Mucosa of rectum (tissue), 2 donors: ENCODE results near the gene UTP4.
A peak's percentile ranks its signal among the peaks of the same experiment; 100 is the strongest.

Experiments used
- H3K27ac ChIP-seq, 2 donors: one replicate each; pipeline ENCODE4 v1.7.0; 2013; ENCODE audit warnings: inconsistent platforms in 2 of 2, low read depth in 2 of 2, low read length in 2 of 2
- H3K27me3 ChIP-seq, 2 donors: one replicate each; pipeline ENCODE4 v1.7.0; 2013; ENCODE audit warnings: low read length in 2 of 2; ENCODE audit not compliant: control insufficient read depth in 2 of 2, insufficient read depth in 2 of 2
- H3K36me3 ChIP-seq, 2 donors: one replicate each; pipeline ENCODE4 v1.7.0; 2013; ENCODE audit warnings: low read length in 2 of 2; ENCODE audit not compliant: control insufficient read depth in 2 of 2, insufficient read depth in 2 of 2
- H3K4me1 ChIP-seq, 2 donors: one replicate each; pipeline ENCODE4 v1.7.0; 2013; ENCODE audit warnings: low read length in 2 of 2, mild to moderate bottlenecking in 1 of 2; ENCODE audit not compliant: control insufficient read depth in 2 of 2, insufficient read depth in 2 of 2
- H3K4me3 ChIP-seq, 2 donors: one replicate each; pipeline ENCODE4 v1.7.0; 2013; ENCODE audit warnings: low read length in 2 of 2
- H3K9ac ChIP-seq, 2 donors: one replicate each; pipeline ENCODE4 v1.7.0; 2013; ENCODE audit warnings: low read length in 2 of 2, low read depth in 1 of 2, mild to moderate bottlenecking in 1 of 2
- H3K9me3 ChIP-seq, 2 donors: one replicate each; pipeline ENCODE4 v1.7.0; 2013; ENCODE audit warnings: low read length in 2 of 2; ENCODE audit not compliant: control insufficient read depth in 2 of 2
- donor health status: healthy.
- donor health status: Normal muscosa, but diverticular disease.

UTP4 gene

GRCh38 chr16:69095193-69095592 lies 37.3 kb upstream of the UTP4 start:
- H3K27ac ChIP-seq: no peak overlapping the region
- no peaks in the 10 kb centered on the region for H3K9me3 ChIP-seq
- H3K9ac ChIP-seq: no peak overlapping the region
- peaks cover 0 to 2% of the 10 kb centered on the region in 2 donors for H3K4me1 ChIP-seq
- no peaks in the 10 kb centered on the region for H3K27me3 ChIP-seq
- no peak overlapping the region for H3K4me3 ChIP-seq
- no peaks in the 10 kb centered on the region for H3K36me3 ChIP-seq

DNA sequence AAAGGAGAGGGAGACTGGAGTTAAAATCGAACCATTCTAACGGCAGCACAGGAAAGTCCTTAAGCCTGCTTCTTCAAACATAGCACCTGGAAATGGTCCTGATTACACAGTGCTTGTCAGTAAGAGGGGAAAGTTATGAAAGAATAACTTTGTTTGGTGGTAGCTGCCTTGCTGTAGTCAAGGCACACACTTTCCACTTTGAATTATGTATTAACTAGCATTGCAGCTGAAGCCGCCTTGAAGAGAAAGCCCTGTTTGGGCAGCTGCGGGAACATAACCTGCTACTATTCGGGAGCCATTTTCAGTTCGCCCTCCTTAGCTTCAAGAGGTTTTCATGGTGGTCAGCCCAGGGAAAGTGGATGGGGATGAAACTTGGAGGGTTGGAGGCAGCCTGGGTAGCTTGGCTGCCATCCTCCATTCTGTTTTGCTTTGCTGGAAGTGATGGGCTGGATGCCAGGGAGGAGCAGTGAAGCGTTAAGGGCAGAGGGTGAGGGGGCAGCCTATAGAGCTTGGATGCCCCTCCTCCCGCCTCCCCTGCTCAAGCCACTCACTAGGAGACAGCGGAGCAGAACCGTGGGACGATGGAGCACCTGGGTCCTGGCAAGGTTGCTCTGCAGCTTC lies 32.3 kb upstream of the UTP4 start:
- H3K36me3 ChIP-seq: no peaks in the 10 kb centered on the region
- H3K9me3 ChIP-seq: no peaks in the 10 kb centered on the region
- H3K9ac ChIP-seq: no peak overlapping the region
- no peak overlapping the region for H3K4me3 ChIP-seq
- H3K4me1 ChIP-seq: no peaks in the 10 kb centered on the region
- no peaks in the 10 kb centered on the region for H3K27me3 ChIP-seq
- no peak overlapping the region for H3K27ac ChIP-seq

DNA sequence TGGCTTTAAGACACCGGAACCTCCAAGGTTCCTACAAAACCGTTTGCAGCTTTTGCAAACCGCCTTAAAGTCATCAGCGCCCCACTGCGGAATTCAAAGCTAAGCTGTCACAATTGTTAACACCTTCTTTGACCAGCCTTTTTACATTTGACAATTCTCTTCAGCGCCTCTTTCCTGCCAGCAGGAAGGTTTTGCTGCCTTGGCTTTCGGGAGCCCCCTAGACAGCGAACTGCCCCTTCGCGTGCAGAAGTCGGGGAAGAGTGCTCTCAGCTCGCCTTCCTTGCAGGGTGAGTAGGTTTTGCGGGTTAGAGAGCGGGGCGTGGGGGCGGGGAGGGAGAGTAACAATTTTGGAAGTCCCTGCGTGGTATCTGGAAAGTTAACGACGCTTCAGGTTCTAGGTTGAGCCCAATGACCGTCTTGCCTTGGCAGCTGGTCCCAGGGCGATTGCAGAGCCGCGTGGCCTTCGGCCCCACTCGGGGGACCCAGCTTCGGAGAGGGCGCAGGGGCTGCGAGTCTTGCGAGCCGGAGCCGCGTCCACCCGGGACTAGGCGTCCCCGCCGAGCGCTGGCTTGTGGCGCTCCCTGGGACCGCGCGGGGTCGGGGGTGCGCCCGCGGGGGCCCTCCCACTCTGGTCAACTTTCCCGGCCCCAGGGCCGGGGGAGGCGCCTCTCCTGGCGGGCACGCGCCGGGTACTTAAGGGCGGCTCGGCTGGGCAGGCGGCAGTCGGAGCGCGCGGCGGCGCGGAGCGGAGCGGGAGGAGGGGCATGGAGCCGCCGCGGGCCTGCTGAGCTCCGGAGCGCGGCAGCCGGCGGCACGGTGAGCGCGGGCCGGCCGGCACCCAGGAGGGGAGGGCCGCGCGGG lies 26.7 kb upstream of the UTP4 start, which contains the start of gene HAS3:
HAS3 (plus strand) TSS at position 153 of the 861 bp plus-strand sequence. CDS start 3,743 bp downstream, outside the sequence.
- H3K9me3 ChIP-seq: no peaks in the 10 kb centered on the region
- peak within 1 kb of the TSS; percentile 63 to 74 for H3K4me3 ChIP-seq
- no peak within 1 kb of the TSS for H3K27ac ChIP-seq
- H3K27me3 ChIP-seq: peaks cover 3 to 4% of the 10 kb centered on the region in 2 donors
- H3K9ac ChIP-seq: peak within 1 kb of the TSS in 1 of 2 donors; percentile 45
- peaks cover 5 to 17% of the 10 kb centered on the region in 2 donors for H3K36me3 ChIP-seq
- H3K4me1 ChIP-seq: peaks cover 19 to 24% of the 10 kb centered on the region in 2 donors

GRCh38 chr16:69106491-69107315 lies 25.7 kb upstream of the UTP4 start:
- peaks cover 5 to 22% of the 10 kb centered on the region in 2 donors for H3K36me3 ChIP-seq
- peak overlapping the region; percentile 63 for H3K4me3 ChIP-seq
- peaks cover 19 to 24% of the 10 kb centered on the region in 2 donors for H3K4me1 ChIP-seq
- no peak overlapping the region for H3K9ac ChIP-seq
- H3K9me3 ChIP-seq: no peaks in the 10 kb centered on the region
- H3K27ac ChIP-seq: no peak overlapping the region
- H3K27me3 ChIP-seq: peaks cover 3 to 4% of the 10 kb centered on the region in 2 donors

- H3K27ac ChIP-seq: no peak overlapping the region
- H3K9ac ChIP-seq: no peak overlapping the region
- peak overlapping the region; percentile 63 for H3K4me3 ChIP-seq
- H3K36me3 ChIP-seq: peaks cover 5 to 23% of the 10 kb centered on the region in 2 donors
- peaks cover 3 to 4% of the 10 kb centered on the region in 2 donors for H3K27me3 ChIP-seq
- peaks cover 19 to 24% of the 10 kb centered on the region in 2 donors for H3K4me1 ChIP-seq
- H3K9me3 ChIP-seq: no peaks in the 10 kb centered on the region
Measured at GRCh38 chr16:69107316-69107962, 25.0 kb upstream of the UTP4 start.

- H3K4me3 ChIP-seq: peak overlapping the region in 1 of 2 donors; percentile 63
- peaks cover 19 to 24% of the 10 kb centered on the region in 2 donors for H3K4me1 ChIP-seq
- H3K9ac ChIP-seq: no peak overlapping the region
- H3K9me3 ChIP-seq: no peaks in the 10 kb centered on the region
- H3K27me3 ChIP-seq: peaks cover 3 to 4% of the 10 kb centered on the region in 2 donors
- H3K27ac ChIP-seq: no peak overlapping the region
- H3K36me3 ChIP-seq: peaks cover 5 to 25% of the 10 kb centered on the region in 2 donors
Measured at GRCh38 chr16:69108064-69108904, 24.2 kb upstream of the UTP4 start.

DNA sequence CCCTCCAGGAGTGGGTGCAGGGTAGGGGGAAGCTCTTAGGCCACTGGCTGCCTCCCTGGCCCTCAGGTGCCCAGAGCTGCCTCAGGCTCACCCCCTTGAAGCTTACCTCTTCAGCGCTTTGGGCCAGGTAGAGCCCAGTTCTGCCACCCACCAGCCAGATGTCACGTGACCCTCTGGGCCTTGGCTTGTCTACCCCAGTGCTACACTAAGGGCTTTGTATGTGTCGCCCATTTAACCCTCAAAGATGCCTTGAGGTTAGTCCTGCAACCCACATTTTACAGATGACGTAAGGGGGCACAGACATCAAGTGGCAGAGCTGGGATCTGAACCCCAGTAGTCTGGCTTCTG lies 23.6 kb upstream of the UTP4 start:
- Histone ChIP-seq H3K9me3 (no peaks in the 10 kb centered on the region), H3K27me3 (peaks cover 3 to 4% of the 10 kb centered on the region in 2 donors), H3K27ac (no peak overlapping the region), H3K4me1 (peaks cover 19 to 24% of the 10 kb centered on the region in 2 donors), H3K9ac (no peak overlapping the region), H3K4me3 (no peak overlapping the region), H3K36me3 (peaks cover 5 to 31% of the 10 kb centered on the region in 2 donors)

DNA sequence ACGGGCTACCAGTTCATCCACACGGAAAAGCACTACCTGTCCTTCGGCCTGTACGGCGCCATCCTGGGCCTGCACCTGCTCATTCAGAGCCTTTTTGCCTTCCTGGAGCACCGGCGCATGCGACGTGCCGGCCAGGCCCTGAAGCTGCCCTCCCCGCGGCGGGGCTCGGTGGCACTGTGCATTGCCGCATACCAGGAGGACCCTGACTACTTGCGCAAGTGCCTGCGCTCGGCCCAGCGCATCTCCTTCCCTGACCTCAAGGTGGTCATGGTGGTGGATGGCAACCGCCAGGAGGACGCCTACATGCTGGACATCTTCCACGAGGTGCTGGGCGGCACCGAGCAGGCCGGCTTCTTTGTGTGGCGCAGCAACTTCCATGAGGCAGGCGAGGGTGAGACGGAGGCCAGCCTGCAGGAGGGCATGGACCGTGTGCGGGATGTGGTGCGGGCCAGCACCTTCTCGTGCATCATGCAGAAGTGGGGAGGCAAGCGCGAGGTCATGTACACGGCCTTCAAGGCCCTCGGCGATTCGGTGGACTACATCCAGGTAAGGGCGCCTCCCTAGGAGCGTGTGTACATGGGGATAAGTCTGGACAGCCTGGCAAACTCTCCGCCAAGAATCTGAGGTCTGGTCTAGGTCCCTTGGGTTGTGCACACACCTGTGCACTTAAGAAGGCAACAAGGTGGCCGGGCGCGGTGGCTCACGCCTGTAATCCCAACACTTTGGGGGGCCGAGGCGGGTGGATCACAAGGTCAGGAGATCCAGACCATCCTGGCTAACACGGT lies 22.8 kb upstream of the UTP4 start:
- no peak overlapping the region for H3K27ac ChIP-seq
- no peaks in the 10 kb centered on the region for H3K9me3 ChIP-seq
- H3K4me1 ChIP-seq: peaks cover 19 to 24% of the 10 kb centered on the region in 2 donors
- peaks cover 9 to 38% of the 10 kb centered on the region in 2 donors for H3K36me3 ChIP-seq
- no peak overlapping the region for H3K9ac ChIP-seq
- H3K4me3 ChIP-seq: no peak overlapping the region
- H3K27me3 ChIP-seq: peaks cover 3 to 4% of the 10 kb centered on the region in 2 donors
